Left lobe of liver (tissue), 2 donors: Measurements from ENCODE around the gene KATNA1. TPM values are rescaled to one million over a fixed set of nuclear protein-coding genes. Genes with fewer than 3 reads are reported as not detected.

Source experiments
- ATAC-seq: fragments of 200-7000 bp; cut with Tn5 transposase; one replicate; pipeline ENCODE4 v1.9.1; 2020; ENCODE audit warnings: mild to moderate bottlenecking, moderate library complexity
- DNase-seq: peaks from one replicate; pipeline ENCODE4 v3.0.0-alpha.2; 2020; ENCODE audit warnings: low spot score
- total RNA-seq: library from RNA; stranded (reverse); gene quantifications from one replicate; pipeline ENCODE4 v1.2.1, GENCODE V29; 2021
- donor health status: DM: no; HTN: no; CAD: no; lungs with moderate emphysema.
- donor health status: DM: no; HTN: yes; CAD: no.

KATNA1 gene
- total RNA-seq, 1 donor from 2014 or later = 6.1 TPM

- no peak for DNase-seq
Observed at GRCh38 chr6:149614337-149614736, 34.2 kb downstream of the KATNA1 start.

GRCh38 chr6:149608381-149608982 lies 40.0 kb downstream of the KATNA1 start:
- no peak for ATAC-seq
- DNase-seq = no peak

More at GRCh38 chr6:149614337-149614736, 34.2 kb downstream of the KATNA1 start:
- ATAC-seq = no peak

GRCh38 chr6:149600508-149600907 lies 48.0 kb downstream of the KATNA1 start:
- ATAC-seq (no peak), DNase-seq (no peak)

GRCh38 chr6:149593408-149593807 lies 55.1 kb downstream of the KATNA1 start:
- no peak for DNase-seq
- ATAC-seq = no peak

- ATAC-seq = no peak
- no peak for DNase-seq
Observed at GRCh38 chr6:149592983-149593382, 55.5 kb downstream of the KATNA1 start.

GRCh38 chr6:149586149-149586548 lies 62.4 kb downstream of the KATNA1 start:
- ATAC-seq = no peak
- DNase-seq = no peak

GRCh38 chr6:149581349-149581748 lies 67.2 kb downstream of the KATNA1 start:
- no peak for DNase-seq
- no peak for ATAC-seq

- ATAC-seq = no peak
- no peak for DNase-seq
Observed at GRCh38 chr6:149580880-149581279, 67.6 kb downstream of the KATNA1 start.

GRCh38 chr6:149567945-149568585 lies 80.4 kb downstream of the KATNA1 start:
- no peak for DNase-seq

GRCh38 chr6:149567194-149567586 lies 81.3 kb downstream of the KATNA1 start:
- no peak for DNase-seq
- no peak for ATAC-seq

More at GRCh38 chr6:149567945-149568585, 80.4 kb downstream of the KATNA1 start:
- ATAC-seq = no peak

GRCh38 chr6:149566410-149567193 lies 81.9 kb downstream of the KATNA1 start:
- ATAC-seq = peak; percentile 65

GRCh38 chr6:149565527-149566409 lies 82.7 kb downstream of the KATNA1 start, which contains the start of gene GINM1:
Gene GINM1, plus strand, starts transcription at chr6:149566375. Its CDS starts 40 bp downstream, at chr6:149566415.
- peak; percentile 97 for DNase-seq
- ATAC-seq = peak; percentile 92

More at GRCh38 chr6:149566410-149567193, 81.9 kb downstream of the KATNA1 start:
- peak; percentile 66 for DNase-seq

- no peak for DNase-seq
Observed at GRCh38 chr6:149563928-149564325, 84.6 kb downstream of the KATNA1 start.

GRCh38 chr6:149563203-149563927 lies 85.1 kb downstream of the KATNA1 start:
- no peak for ATAC-seq

More at GRCh38 chr6:149563928-149564325, 84.6 kb downstream of the KATNA1 start:
- ATAC-seq = no peak

GRCh38 chr6:149560736-149561135 lies 87.8 kb downstream of the KATNA1 start:
- no peak for ATAC-seq
- DNase-seq = no peak

More at GRCh38 chr6:149563203-149563927, 85.1 kb downstream of the KATNA1 start:
- DNase-seq = no peak

GRCh38 chr6:149559389-149559788 lies 89.1 kb downstream of the KATNA1 start:
- ATAC-seq (no peak), DNase-seq (no peak)

GRCh38 chr6:149558029-149558428 lies 90.5 kb downstream of the KATNA1 start:
- DNase-seq (no peak), ATAC-seq (no peak)

GRCh38 chr6:149551920-149552319 lies 96.6 kb downstream of the KATNA1 start:
- ATAC-seq = no peak
- no peak for DNase-seq

- ATAC-seq (peak; percentile 96), DNase-seq (peak; percentile 97)
Observed at GRCh38 chr6:149545754-149546471, 102.6 kb downstream of the KATNA1 start, which contains the start of gene PPIL4. Gene PPIL4, minus strand, starts transcription at chr6:149546043. Its CDS starts 38 bp downstream, at chr6:149546005.
